ENCODE results near the gene CEPT1.
A peak's percentile ranks its signal among the peaks of the same experiment; 100 is the strongest.
"Not testable (repeated sequence)": the region's sequence is repeated elsewhere in the genome, so short reads cannot be mapped to it uniquely, and the experiment has no call there.

Gene CEPT1

DNA sequence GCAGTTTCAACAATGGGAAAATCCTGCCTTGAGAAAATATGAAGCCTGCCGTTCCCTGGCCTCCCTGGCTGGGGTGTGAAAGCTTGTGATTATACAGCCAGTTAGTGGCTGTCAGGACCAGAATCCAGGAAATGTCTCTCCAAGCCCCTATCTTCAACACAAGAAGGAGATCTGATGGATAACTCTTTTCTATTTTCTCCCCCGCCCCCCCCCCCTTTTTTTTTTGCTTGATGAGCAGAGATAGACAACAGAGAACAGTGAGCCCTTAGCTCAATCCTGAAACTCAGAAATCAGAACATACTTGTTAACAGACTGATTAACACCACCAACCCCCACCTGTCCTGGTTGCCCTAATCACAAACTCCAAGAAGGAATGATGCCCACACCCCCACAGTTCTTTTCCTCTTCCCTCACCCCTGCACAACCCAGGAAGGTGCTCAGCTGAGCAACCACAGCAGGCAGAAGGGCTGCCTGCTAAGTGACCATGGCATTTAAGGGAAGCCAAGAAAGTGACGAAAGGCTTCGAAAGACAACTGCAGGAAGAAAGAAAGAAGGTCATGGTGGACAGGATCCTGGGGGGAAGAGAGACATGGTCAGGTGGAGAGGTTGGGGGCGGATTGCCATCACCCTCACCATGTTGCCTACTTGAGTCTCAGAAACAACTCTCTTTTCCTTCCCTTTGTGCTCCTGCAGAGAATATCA is 72.8 kb downstream of the CEPT1 start:
- no peak for DNase-seq

DNA sequence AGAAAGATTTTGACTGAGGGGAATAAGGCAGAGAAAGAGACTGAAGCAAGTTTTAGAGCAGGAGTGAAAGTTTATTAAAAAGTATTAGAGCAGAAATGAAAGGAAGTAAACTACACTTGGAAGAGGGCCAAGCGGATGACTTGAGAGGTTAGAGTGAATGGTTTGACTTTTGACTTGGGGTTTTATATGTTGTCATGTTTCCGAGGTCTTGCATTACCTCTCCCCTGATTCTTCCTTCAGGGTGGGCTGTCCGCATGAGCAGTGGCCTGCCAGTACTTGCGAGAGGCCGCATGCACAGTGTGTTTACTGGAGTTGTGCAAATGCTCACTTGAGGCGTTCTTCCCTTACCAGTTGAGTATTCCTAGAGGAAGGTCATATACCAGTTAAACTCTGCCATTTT is 73.4 kb downstream of the CEPT1 start:
- no peak for DNase-seq

DNA sequence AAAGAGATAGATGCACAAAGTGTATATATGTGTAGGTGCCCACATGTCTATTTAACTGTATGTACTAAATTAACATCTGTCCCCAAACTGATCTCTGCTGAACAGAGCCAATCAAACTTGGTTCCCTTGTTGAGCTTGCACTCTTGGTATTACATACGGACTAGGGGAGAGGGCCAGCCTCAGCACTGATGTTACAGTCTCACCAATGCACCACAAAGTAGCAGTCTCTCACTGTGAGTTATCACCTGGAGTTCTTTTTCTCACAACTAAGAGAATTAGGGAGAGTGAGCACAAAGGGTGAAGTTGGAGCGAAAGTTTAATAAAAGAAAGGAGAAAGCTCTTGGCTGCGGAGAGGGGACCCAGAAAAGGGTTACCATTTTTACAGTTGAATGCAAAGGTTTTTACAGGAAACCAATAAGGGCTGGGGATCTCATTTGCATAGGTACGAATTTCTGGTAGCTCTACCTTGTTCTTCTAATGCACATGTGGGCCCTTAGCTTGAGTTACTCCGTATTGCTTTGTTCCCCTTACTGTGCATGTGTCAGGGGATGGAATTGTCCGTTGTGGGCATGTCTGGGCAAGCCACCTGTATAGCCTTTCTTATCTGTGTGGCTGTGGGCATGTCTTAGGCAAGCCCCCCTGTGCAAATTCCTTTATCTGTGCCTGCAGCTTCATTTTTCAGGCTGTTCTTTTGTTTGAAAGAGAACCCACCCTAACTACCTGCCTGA is 74.2 kb downstream of the CEPT1 start:
- no peak for DNase-seq

DNA sequence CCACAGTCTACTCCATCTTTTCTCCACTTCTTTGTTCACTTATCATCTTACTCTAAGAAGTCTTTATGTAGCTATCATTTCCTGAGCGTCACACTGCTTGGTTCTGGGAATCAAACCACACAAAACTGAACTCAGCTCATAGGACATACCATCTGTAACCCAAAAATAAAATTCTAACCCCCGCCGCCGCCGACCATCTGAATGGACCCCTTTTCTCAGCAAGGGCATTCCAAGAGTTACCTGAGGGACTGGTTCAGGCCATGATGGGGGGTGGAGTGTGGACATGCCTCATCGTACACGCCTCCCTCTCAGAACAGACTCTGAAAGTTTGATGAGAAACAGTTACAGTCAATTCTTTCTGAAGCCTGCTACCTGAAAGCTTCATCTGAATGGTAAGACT is 74.9 kb downstream of the CEPT1 start:
- DNase-seq, result peak; percentile 61 to 70

DNA sequence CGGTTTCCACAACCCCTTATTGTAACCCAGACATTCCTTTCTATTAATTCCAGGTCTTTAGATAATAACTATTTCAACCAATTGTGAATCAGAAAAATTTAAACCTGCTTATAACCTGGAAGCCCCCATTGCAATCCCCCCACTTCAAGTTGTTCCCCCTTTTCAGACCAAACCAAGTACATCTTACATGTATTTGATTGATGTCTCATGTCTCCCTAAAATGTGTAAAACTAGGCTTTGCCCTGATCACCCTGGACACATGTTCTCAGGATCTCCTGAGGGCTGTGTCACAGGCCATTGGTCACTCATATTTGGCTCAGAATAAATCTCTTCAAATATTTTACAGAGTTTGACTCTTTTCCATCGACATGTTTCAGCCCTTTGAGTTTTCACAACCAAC is 75.3 kb downstream of the CEPT1 start:
- not testable (repeated sequence) for DNase-seq

- no peak for DNase-seq
Measured at GRCh38 chr1:111216751-111217150, 76.7 kb downstream of the CEPT1 start.

GRCh38 chr1:111217183-111217910 is 77.3 kb downstream of the CEPT1 start:
- no peak for DNase-seq

GRCh38 chr1:111218701-111219556 is 78.9 kb downstream of the CEPT1 start:
- DNase-seq, result no peak

DNA sequence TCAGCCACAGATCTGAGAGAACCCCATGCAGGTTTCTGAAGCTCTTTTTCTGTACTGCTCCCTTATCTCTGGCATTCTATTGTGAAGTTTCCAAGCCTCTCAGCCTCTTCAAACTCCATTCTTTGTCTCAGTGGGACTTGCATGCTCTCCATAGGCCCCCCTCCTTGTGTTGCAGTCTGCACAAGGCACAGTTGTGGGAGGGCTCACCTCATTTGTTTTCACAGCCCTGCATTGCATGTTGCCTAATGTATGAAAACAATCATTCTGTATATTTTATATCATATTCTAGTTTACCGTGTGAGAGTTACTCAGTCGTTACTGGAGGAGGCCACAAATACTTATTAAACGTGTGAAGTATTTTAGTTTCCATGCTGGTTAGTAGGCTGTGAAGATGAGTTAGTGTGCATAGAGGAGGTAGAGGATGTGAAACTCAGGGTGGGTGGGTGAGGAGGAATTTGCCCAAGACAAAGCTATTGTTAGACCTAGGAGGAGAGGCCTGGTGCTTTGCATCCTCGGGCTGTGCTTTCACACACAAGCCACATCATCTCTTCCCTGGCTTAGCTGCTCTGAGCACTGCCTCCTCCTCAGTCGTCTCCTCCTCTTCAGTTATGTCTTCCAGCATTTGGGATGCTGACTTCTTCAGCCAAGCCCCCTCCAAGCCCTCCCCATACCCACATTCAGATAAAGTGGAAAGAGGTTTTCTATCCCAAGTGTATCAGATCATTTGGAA is 79.7 kb downstream of the CEPT1 start:
- DNase-seq, result peak in 1 of 2 donors; percentile 33

- no peak for DNase-seq
Measured at GRCh38 chr1:111220302-111220890, 80.4 kb downstream of the CEPT1 start.

DNA sequence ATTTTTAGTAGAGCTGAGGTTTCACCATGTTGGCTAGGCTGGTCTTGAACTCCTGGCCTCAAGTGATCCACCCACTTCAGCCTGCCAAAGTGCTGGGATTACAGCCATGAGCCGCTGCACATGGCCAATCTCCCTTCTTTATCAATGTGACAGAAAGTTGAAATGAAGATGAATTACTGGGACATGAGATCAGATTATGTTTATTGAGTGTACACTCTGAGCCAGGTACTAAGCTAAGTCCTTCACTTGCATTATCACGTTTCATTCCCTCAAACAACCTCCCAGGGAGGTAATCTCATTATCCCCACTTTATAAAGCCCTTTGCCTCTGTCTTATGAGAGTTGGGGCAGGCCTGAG is 81.2 kb downstream of the CEPT1 start:
- no peak for DNase-seq

DNA sequence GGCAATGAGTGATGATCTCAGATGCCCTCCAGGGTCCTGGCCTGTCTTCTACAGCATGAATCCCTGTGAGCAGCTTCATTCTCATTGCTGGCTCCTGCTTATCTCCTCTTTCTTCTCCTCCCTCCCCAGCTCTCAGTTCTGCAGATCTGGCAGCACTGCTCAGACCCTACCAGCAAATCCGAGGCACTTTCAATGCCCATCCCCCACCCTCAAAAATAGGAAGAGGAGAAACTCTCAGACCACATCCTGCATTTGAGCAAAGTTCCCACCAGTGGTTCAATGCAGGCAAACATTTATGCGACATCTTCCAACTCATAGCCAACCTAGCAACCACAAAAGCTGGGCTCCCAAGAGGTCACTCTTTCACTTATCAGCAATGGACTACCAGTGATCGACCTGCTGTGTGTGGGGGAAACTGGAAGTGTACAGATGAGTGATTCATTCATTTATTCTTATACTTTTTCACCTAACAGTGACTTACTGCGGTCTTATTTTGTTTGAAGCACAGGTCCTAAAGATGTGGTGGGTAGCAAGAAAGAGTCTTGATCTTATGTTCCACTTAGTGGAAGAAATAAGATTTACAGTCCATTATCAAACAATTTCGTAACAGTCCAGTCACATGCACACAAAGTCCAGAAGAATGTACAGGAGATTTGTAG is 81.7 kb downstream of the CEPT1 start:
- DNase-seq, result peak in 1 of 2 donors; percentile 39

DNA sequence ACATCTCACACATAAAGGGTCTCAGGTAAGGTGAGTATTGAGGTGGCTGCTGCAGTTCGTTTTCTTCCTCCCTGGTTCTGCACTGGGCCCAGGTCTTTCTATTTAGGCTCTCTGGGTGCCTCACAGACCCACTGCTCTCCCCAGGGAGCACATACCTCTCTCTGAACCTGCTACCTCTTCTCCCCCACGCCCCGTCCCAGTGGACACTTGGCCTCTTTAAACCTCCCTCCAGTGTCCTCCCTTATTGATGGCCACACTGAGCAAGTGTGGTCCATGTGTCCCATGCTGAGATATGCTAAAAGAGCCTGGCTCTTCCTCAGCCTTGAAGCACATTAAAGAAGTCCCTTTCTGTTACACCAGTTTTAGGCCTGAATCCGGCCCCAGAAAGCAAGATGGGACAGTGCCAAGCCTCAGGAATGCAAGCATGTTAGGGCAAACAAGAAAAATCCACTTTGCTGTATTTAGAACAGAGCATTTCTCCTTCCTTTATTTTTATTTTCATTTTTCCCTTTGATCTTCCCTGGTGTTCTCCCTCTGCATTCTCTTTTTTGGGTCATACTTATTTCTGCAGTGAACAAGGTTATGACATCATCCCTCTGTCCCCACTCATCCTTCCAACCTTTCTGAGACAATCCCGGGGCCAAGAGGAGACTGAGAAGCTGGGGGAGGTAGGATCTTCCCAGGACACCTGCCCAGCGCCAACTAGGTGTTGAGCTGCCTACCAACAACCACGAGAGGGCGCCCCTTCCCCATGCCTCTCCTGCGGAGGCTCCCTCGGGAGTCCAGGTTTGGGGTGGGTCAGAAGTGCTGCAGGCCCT is 82.5 kb downstream of the CEPT1 start:
- peak; percentile 73 to 84 for DNase-seq

- DNase-seq, result no peak
Measured at GRCh38 chr1:111223126-111223685, 83.2 kb downstream of the CEPT1 start.

GRCh38 chr1:111225091-111225490 is 85.1 kb downstream of the CEPT1 start:
- DNase-seq, result no peak

DNA sequence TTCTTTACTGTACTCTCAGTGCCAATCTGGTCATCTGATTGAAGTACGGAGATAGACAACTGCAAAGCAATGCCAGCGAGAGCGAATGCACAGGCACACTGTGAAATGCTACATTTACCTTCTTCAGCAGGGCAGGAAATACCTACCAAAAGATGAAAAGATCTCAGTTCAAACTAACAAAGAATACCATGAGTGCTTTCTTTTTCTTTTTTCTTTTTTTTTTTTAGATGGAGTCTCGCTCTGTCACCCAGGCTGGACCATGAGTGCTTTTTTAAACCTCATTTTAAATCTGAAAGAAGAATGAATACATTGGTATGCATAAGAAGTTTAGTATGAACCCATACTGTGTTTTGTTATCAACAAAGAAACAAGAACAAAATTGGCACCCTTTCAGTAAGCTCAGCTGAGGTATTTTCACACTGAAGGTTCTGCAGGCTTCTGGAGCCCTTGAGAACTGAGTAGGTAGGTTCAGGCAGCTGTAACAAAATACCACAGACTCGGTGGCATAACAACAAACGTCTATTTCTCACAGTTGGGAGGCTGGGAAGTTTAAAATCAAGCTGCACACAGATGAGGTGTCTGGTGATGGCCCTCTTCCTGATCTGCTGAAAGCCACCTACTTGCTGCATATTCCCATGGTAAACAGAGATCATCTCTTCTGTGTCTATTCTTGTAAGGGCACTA is 85.8 kb downstream of the CEPT1 start:
- no peak for DNase-seq

GRCh38 chr1:111227434-111227833 is 87.4 kb downstream of the CEPT1 start, which contains the start of gene CHI3L2:
TSS of gene CHI3L2 (plus strand) at chr1:111227713. CDS start at chr1:111227730, 17 bp downstream.
- DNase-seq, result no peak

DNA sequence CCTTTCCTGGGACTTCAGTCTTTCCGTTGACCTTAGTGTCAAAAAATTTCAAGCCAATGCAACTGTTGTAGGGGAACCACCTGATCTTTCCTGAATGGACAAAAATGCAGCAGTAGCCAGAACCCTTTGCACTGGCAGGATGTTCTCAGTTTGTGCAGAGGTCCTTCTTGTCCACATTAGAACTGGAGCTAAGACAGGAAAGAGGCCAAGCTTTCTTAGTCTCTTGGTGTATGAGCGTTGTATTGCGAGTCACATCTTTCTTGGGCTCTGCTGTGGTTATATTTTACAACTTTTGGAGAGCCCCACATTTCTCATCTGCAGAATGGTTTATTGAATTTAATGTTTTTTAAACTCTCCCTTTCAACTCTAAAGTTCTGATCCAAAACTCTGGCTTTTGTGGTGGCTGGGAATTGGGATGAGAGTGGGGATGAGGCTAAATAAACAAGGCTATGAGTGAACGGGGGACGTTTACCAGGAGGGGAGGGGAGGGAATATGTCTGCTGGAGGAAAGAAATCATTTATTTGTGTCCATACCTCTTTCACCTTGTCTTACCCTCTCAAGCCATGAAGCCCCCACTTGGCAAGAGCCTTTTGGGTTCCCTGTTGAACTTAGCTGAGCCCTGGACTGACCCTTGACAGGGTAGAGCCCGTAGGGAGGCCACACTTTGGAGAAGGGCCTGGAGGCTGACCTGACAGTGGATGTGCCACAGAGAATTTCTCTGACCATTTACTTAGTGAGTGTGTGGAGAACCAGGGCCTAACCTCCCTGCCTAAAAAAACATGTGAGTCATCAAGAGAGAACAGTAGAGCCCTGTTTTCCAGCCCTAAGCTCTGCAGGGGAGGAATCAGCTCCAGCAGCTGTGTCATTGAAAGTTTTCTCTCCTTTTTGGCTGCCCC is 88.1 kb downstream of the CEPT1 start:
- DNase-seq, result no peak

Measured in activated CD4-positive, alpha-beta T cell treated with anti-CD3 and anti-CD28 coated beads for 4 hours (primary cell).